Measurements from ENCODE around the gene CNTN4.

The CNTN4 gene

DNA sequence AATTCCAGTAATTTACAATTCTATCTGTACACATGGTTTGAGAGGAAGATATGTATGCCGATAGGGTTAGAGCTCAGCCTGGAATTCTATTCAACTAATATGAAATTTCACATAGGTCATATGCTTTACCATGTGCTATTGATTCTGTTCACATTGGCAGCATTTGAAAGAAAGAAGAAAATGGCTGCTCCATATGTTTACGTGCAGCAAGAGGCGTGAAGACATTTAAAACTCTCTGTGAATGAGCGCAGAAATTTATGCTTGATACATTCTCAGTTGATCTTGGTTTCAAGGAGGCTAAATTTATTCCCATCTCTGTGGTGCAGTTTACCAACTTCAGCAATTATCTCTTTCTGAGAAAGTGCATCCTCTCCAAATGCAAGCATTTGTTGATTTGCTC lies 478.9 kb downstream of the CNTN4 start:
- no peak overlapping the region for H2AFZ ChIP-seq (ENCODE audit: low read depth, low read length)
- no peaks in the 10 kb centered on the region for H3K4me1 ChIP-seq (ENCODE audit: low read length)
- H3K36me3 ChIP-seq (replicated peaks; ENCODE audit: low read depth, low read length) = no peaks in the 10 kb centered on the region
- H3K27me3 ChIP-seq (ENCODE audit: low read depth, low read length) = no peaks in the 10 kb centered on the region
- H3K27ac ChIP-seq (ENCODE audit: low read length) = no peak overlapping the region
- no peak overlapping the region for H3K4me3 ChIP-seq (ENCODE audit: low read length)
- no peak overlapping the region for H3K4me2 ChIP-seq (ENCODE audit: low read length)
- no peak for TF ChIP-seq EZH2phosphoT487 (IDR thresholded peaks at IDR 0.05; ENCODE audit: low read depth)
- H4K20me1 ChIP-seq (ENCODE audit: insufficient read depth, low read length) = no peaks in the 10 kb centered on the region
- H3K9ac ChIP-seq (ENCODE audit: low read length) = no peak overlapping the region
- H3K9me3 ChIP-seq (ENCODE audit: insufficient read depth, low read length) = no peaks in the 10 kb centered on the region
- no peaks in the 10 kb centered on the region for H3K79me2 ChIP-seq (ENCODE audit: low read length)

DNA sequence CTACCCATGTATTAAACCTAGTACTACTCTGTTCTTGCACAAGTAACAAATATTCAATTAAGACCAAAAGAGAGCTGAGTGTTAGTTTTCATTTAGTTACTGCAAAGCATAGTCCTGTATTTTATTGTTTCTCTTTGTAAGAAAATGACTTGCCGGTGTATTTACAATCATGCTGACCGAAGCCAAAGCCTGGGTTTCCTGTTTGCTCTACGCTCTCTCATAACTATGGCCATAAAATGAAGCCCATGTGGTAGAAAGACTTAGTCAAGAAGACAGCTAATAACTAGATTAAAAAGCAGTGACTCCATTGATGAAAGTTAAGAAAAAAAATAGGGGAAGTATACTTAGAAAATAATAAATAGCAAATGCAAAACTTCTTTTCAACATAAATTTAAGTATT lies 479.9 kb downstream of the CNTN4 start:
- Histone ChIP-seq H2AFZ (ENCODE audit: low read depth, low read length) (no peak overlapping the region), H3K9ac (ENCODE audit: low read length) (no peak overlapping the region), H3K4me3 (ENCODE audit: low read length) (no peak overlapping the region), H3K27ac (ENCODE audit: low read length) (no peak overlapping the region), H3K79me2 (ENCODE audit: low read length) (no peaks in the 10 kb centered on the region), H3K9me3 (ENCODE audit: insufficient read depth, low read length) (no peaks in the 10 kb centered on the region), H4K20me1 (ENCODE audit: insufficient read depth, low read length) (no peaks in the 10 kb centered on the region), H3K36me3 (replicated peaks; ENCODE audit: low read depth, low read length) (no peaks in the 10 kb centered on the region), H3K4me1 (ENCODE audit: low read length) (no peaks in the 10 kb centered on the region), H3K27me3 (ENCODE audit: low read depth, low read length) (no peaks in the 10 kb centered on the region), H3K4me2 (ENCODE audit: low read length) (no peak overlapping the region)
- TF ChIP-seq, protein P1, sequence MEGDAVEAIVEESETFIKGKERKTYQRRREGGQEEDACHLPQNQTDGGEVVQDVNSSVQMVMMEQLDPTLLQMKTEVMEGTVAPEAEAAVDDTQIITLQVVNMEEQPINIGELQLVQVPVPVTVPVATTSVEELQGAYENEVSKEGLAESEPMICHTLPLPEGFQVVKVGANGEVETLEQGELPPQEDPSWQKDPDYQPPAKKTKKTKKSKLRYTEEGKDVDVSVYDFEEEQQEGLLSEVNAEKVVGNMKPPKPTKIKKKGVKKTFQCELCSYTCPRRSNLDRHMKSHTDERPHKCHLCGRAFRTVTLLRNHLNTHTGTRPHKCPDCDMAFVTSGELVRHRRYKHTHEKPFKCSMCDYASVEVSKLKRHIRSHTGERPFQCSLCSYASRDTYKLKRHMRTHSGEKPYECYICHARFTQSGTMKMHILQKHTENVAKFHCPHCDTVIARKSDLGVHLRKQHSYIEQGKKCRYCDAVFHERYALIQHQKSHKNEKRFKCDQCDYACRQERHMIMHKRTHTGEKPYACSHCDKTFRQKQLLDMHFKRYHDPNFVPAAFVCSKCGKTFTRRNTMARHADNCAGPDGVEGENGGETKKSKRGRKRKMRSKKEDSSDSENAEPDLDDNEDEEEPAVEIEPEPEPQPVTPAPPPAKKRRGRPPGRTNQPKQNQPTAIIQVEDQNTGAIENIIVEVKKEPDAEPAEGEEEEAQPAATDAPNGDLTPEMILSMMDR (IDR thresholded peaks at IDR 0.05; ENCODE audit: low read depth, low read length) = no peak
- TF ChIP-seq EZH2phosphoT487 (IDR thresholded peaks at IDR 0.05; ENCODE audit: low read depth) = no peak

DNA sequence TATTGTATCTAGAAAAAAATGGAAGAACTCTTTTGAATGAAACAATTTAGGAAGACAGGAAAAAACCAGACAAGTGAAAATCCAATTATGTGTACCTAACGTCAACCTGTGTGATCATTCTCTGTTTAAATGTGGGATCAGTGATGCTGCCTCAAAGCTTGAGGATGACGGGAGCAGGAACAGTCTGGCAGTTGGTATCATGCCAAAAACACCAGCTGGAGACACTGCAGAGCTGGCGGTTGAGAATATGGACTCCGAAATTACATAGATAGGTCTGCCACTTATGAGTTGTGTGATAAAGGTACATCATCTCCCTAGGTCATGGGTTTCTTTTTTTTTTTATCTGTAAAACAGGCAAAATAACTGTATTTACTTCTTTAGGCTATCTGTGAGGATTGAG lies 480.5 kb downstream of the CNTN4 start:
- H3K4me2 ChIP-seq (ENCODE audit: low read length) = no peak overlapping the region
- no peak overlapping the region for H3K4me3 ChIP-seq (ENCODE audit: low read length)
- TF ChIP-seq EZH2phosphoT487 (IDR thresholded peaks at IDR 0.05; ENCODE audit: low read depth) = no peak
- TF ChIP-seq, protein P1 (IDR thresholded peaks at IDR 0.05; ENCODE audit: low read depth, low read length) = no peak
- H3K9ac ChIP-seq (ENCODE audit: low read length) = no peak overlapping the region
- no peaks in the 10 kb centered on the region for H4K20me1 ChIP-seq (ENCODE audit: insufficient read depth, low read length)
- no peaks in the 10 kb centered on the region for H3K36me3 ChIP-seq (replicated peaks; ENCODE audit: low read depth, low read length)
- no peak overlapping the region for H2AFZ ChIP-seq (ENCODE audit: low read depth, low read length)
- H3K9me3 ChIP-seq (ENCODE audit: insufficient read depth, low read length) = no peaks in the 10 kb centered on the region
- H3K4me1 ChIP-seq (ENCODE audit: low read length) = no peaks in the 10 kb centered on the region
- no peaks in the 10 kb centered on the region for H3K79me2 ChIP-seq (ENCODE audit: low read length)
- H3K27me3 ChIP-seq (ENCODE audit: low read depth, low read length) = no peaks in the 10 kb centered on the region
- no peak overlapping the region for H3K27ac ChIP-seq (ENCODE audit: low read length)

DNA sequence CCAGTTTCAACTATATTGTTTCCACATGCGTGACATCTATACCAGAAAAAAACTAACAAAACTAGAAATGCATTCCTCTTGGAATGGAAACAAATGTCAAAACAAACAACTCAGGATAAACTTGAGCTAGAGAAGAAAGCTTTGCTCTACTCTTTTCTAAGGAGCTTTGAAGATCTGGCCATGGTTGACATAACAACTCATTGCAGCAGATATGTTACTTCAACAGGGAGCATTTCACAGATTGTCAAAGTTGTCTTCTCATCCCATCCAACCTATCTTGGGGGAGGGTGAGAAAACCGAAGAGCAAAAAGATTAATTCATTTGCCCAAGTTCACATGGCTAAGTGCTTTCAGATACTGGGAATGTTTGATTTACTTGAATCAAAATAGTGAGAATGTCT lies 484.4 kb downstream of the CNTN4 start:
- Histone ChIP-seq H3K9ac (ENCODE audit: low read length) (no peak overlapping the region), H3K27me3 (ENCODE audit: low read depth, low read length) (no peaks in the 10 kb centered on the region), H3K4me3 (ENCODE audit: low read length) (no peak overlapping the region), H3K79me2 (ENCODE audit: low read length) (no peaks in the 10 kb centered on the region), H3K4me1 (ENCODE audit: low read length) (no peaks in the 10 kb centered on the region), H4K20me1 (ENCODE audit: insufficient read depth, low read length) (no peaks in the 10 kb centered on the region), H3K27ac (ENCODE audit: low read length) (no peak overlapping the region), H3K9me3 (ENCODE audit: insufficient read depth, low read length) (no peaks in the 10 kb centered on the region), H2AFZ (ENCODE audit: low read depth, low read length) (no peak overlapping the region), H3K36me3 (replicated peaks; ENCODE audit: low read depth, low read length) (no peaks in the 10 kb centered on the region), H3K4me2 (ENCODE audit: low read length) (no peak overlapping the region)
- no peak for TF ChIP-seq EZH2phosphoT487 (IDR thresholded peaks at IDR 0.05; ENCODE audit: low read depth)
- TF ChIP-seq, protein P1 (IDR thresholded peaks at IDR 0.05; ENCODE audit: low read depth, low read length) = no peak

Measured in OCI-LY3 (cell line).